Lower leg skin (tissue), 3 donors: Measurements from ENCODE around the gene CAMK2N2.

Experiments
- CTCF ChIP-seq, 3 donors: fragments of 450-650 bp; IDR thresholded peaks; one replicate each; pipeline ENCODE4 v1.5.1; 2016; ENCODE audit warnings: antibody characterized with exemption in 3 of 3, mild to moderate bottlenecking in 3 of 3, moderate library complexity in 2 of 3
- POLR2A ChIP-seq, 2 donors: fragments of 450-650 bp; IDR thresholded peaks; one replicate each; pipeline ENCODE4 v1.6.1; 2016 to 2017; ENCODE audit warnings: antibody characterized with exemption in 2 of 2, mild to moderate bottlenecking in 1 of 2, moderate library complexity in 1 of 2

DNA sequence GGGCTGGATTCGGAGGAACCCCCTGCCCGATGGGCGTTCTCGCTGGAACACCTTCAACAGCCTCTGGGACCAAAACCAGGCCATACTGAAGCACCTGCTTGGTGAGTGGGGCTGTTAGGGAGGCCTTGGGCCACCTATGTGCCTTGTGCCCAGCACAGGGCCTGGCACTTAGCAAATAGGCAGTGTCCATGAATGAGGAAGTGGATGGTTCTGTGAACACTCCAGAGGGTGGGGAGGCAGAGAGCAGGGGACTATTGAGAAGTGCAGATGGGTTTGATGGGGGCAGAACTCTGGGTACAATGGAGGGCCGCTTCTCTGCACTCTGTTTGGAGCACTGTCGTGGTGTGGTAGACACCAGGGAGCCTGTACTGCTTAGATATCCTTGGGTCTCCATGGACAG, 16.0 kb upstream of the CAMK2N2 start:
- TF ChIP-seq CTCF (IDR thresholded peaks at IDR 0.05) (no peak), POLR2A (IDR thresholded peaks at IDR 0.05) (no peak)
